Neural cell (in vitro differentiated cells): Measurements from ENCODE around the gene HPRT1. TPM values are rescaled to one million over a fixed set of nuclear protein-coding genes. Genes with fewer than 3 reads are reported as not detected.

ENCODE experiments used
- H2AFZ ChIP-seq: fragments of 200-600, 300-800 bp; sonication (generic), shearing (Covaris generic); 2 replicates; pipeline ENCODE4 v1.6.0; 2014; ENCODE audit warnings: low read depth, mild to moderate bottlenecking, antibody characterized with exemption, low read length, moderate library complexity
- H3F3A ChIP-seq: fragments of 200-600 bp; shearing (Covaris generic); 2 replicates; pipeline ENCODE4 v1.6.1; 2016; ENCODE audit warnings: mild to moderate bottlenecking, moderate library complexity, mixed read lengths, antibody characterized with exemption, low read length; ENCODE audit not compliant: insufficient read depth, poor library complexity, severe bottlenecking
- H3K27ac ChIP-seq: fragments of 200-600, 300-800 bp; sonication (generic), shearing (Covaris generic); 2 replicates; pipeline ENCODE4 v1.5.1; 2014; ENCODE audit warnings: mild to moderate bottlenecking, low read length, moderate library complexity
- H3K27me3 ChIP-seq: fragments of 300-800, 200-600 bp; sonication (generic), shearing (Covaris generic); 2 replicates; pipeline ENCODE4 v1.6.0; 2014; ENCODE audit warnings: mild to moderate bottlenecking, low read depth, low read length, moderate library complexity; ENCODE audit not compliant: insufficient read depth
- H3K36me3 ChIP-seq: fragments of 300-800, 200-600 bp; sonication (generic), shearing (Covaris generic); 2 replicates; pipeline ENCODE4 v1.5.1; 2014; ENCODE audit warnings: mild to moderate bottlenecking, antibody characterized with exemption, low read length, moderate library complexity; ENCODE audit not compliant: insufficient read depth
- H3K4me2 ChIP-seq: fragments of 300-800, 200-600 bp; sonication (generic), shearing (Covaris generic); 2 replicates; pipeline ENCODE4 v1.6.0; 2014; ENCODE audit warnings: mild to moderate bottlenecking, low read length
- H3K4me3 ChIP-seq: fragments of 300-800, 200-600 bp; sonication (generic), shearing (Covaris generic); 2 replicates; pipeline ENCODE4 v1.5.1; 2014; ENCODE audit warnings: mild to moderate bottlenecking, low read length, moderate library complexity
- H3K79me2 ChIP-seq: fragments of 200-600 bp; shearing (Covaris generic); replicated peaks from 2 replicates; pipeline ENCODE4 v1.6.0; 2014; ENCODE audit warnings: mild to moderate bottlenecking, low read length, moderate library complexity; ENCODE audit not compliant: insufficient read depth
- H3K9ac ChIP-seq: fragments of 300-800, 200-600 bp; sonication (generic), shearing (Covaris generic); 2 replicates; pipeline ENCODE4 v1.6.1; 2016; ENCODE audit warnings: mild to moderate bottlenecking, low read length, mixed read lengths
- H3K9me2 ChIP-seq: fragments of 200-600 bp; shearing (Covaris generic); 2 replicates; pipeline ENCODE4 v1.6.1; 2016; ENCODE audit warnings: mild to moderate bottlenecking, low read length, mixed read lengths; ENCODE audit not compliant: insufficient read depth
- H3K9me3 ChIP-seq: fragments of 200-600, 300-800 bp; sonication (generic), shearing (Covaris generic); 2 replicates; pipeline ENCODE4 v1.6.1; 2016; ENCODE audit warnings: mild to moderate bottlenecking, mixed run types, low read length, moderate library complexity, mixed read lengths
- H4K20me1 ChIP-seq: fragments of 200-600 bp; shearing (Covaris generic); 2 replicates; pipeline ENCODE4 v1.6.1; 2016; ENCODE audit warnings: mild to moderate bottlenecking, mixed run types; ENCODE audit not compliant: insufficient read depth
- CTCF ChIP-seq: fragments of 450-650 bp; IDR thresholded peaks from 2 replicates; pipeline ENCODE4 v1.5.1; 2014; ENCODE audit warnings: antibody characterized with exemption, mild to moderate bottlenecking, moderate library complexity; ENCODE audit not compliant: poor library complexity, severe bottlenecking
- EP300 ChIP-seq: fragments of 450-650 bp; conservative IDR thresholded peaks from 2 replicates; pipeline ENCODE4 v1.6.1; 2014; ENCODE audit warnings: antibody characterized with exemption, mild to moderate bottlenecking, moderate library complexity; ENCODE audit not compliant: poor library complexity, severe bottlenecking
- EZH2 ChIP-seq: fragments of 200-600, 300-800 bp; shearing (Covaris generic), sonication (generic); IDR thresholded peaks from 2 replicates; pipeline ENCODE4 v1.6.1; 2014; ENCODE audit warnings: antibody characterized with exemption, low read length, borderline replicate concordance, mild to moderate bottlenecking; ENCODE audit not compliant: insufficient read depth, poor library complexity, severe bottlenecking
- MXI1 ChIP-seq: fragments of 450-650 bp; conservative IDR thresholded peaks from 2 replicates; pipeline ENCODE4 v1.6.1; 2014; ENCODE audit warnings: antibody characterized with exemption, mild to moderate bottlenecking; ENCODE audit not compliant: poor library complexity, severe bottlenecking
- POLR2AphosphoS5 ChIP-seq: IDR thresholded peaks from 2 replicates; pipeline ENCODE4 v1.6.1; 2012
- RAD21 ChIP-seq: fragments of 450-650 bp; conservative IDR thresholded peaks from 2 replicates; pipeline ENCODE4 v1.6.1; 2014; ENCODE audit warnings: antibody characterized with exemption, mild to moderate bottlenecking, moderate library complexity
- REST ChIP-seq: IDR thresholded peaks from 2 replicates; pipeline ENCODE4 v1.6.1; 2012; ENCODE audit warnings: borderline replicate concordance
- SMC3 ChIP-seq: fragments of 450-650 bp; conservative IDR thresholded peaks from 2 replicates; pipeline ENCODE4 v1.6.1; 2014; ENCODE audit warnings: antibody characterized with exemption, mild to moderate bottlenecking, moderate library complexity; ENCODE audit not compliant: poor library complexity
- TAF1 ChIP-seq: IDR thresholded peaks from 2 replicates; pipeline ENCODE4 v1.6.1; 2012; ENCODE audit warnings: low read depth
- polyA plus RNA-seq: library from polyadenylated mRNA; depleted of rRNA; stranded (reverse); fragments of >200 nt; gene quantifications from 2 replicates; pipeline ENCODE4 v1.2.3, GENCODE V29; 2014

The HPRT1 gene
- polyA plus RNA-seq, 1 donor from 2014 or later = 10.1 TPM

GRCh38 chrX:134520860-134521390 lies 61.0 kb downstream of the HPRT1 start:
- Histone ChIP-seq H3K9me2 (no peaks in the 10 kb centered on the region), H2AFZ (no peak overlapping the region), H3K36me3 (no peaks in the 10 kb centered on the region), H3K27me3 (no peaks in the 10 kb centered on the region), H3K4me2 (no peak overlapping the region), H3F3A (no peaks in the 10 kb centered on the region), H3K4me3 (no peak overlapping the region), H4K20me1 (no peaks in the 10 kb centered on the region), H3K27ac (no peak overlapping the region), H3K79me2 (no peaks in the 10 kb centered on the region), H3K9ac (no peak overlapping the region), H3K9me3 (no peaks in the 10 kb centered on the region)
- TF ChIP-seq REST (no peak), CTCF (peak; percentile 25)

GRCh38 chrX:134524181-134524580 lies 64.2 kb downstream of the HPRT1 start:
- H2AFZ ChIP-seq = no peak overlapping the region
- no peak overlapping the region for H3K27ac ChIP-seq

More at GRCh38 chrX:134524181-134524580, 64.2 kb downstream of the HPRT1 start:
- H3K27me3 ChIP-seq = no peaks in the 10 kb centered on the region
- no peaks in the 10 kb centered on the region for H4K20me1 ChIP-seq
- no peak for TF ChIP-seq RAD21
- no peak for TF ChIP-seq POLR2AphosphoS5
- TF ChIP-seq TAF1 = no peak
- TF ChIP-seq CTCF = no peak
- TF ChIP-seq EP300 = no peak
- no peak for TF ChIP-seq SMC3
- no peak for TF ChIP-seq MXI1
- TF ChIP-seq REST = no peak
- TF ChIP-seq EZH2 = no peak
- H3K4me2 ChIP-seq = no peak overlapping the region
- H3K9ac ChIP-seq = no peak overlapping the region
- H3K79me2 ChIP-seq = no peaks in the 10 kb centered on the region
- no peaks in the 10 kb centered on the region for H3F3A ChIP-seq
- no peak overlapping the region for H3K4me3 ChIP-seq
- H3K9me3 ChIP-seq = no peaks in the 10 kb centered on the region
- no peaks in the 10 kb centered on the region for H3K36me3 ChIP-seq
- H3K9me2 ChIP-seq = no peaks in the 10 kb centered on the region
